ENCODE data around the gene KRTAP5-10. TPM values are rescaled to one million over a fixed set of nuclear protein-coding genes. Genes with fewer than 3 reads are reported as not detected.
A peak's percentile ranks its signal among the peaks of the same experiment; 100 is the strongest.
"Not testable (repeated sequence)": the region's sequence is repeated elsewhere in the genome, so short reads cannot be mapped to it uniquely, and the experiment has no call there.

The KRTAP5-10 gene
- total and polyA plus RNA-seq, 9 of the 15 experiments (the other 6 are each of a cell fraction or from before 2014, with no cell fraction given): not detected

GRCh38 chr11:71615003-71615402 is 49.6 kb downstream of the KRTAP5-10 start:
- CTCF ChIA-PET (ENCODE audit: low intra/inter-chr PET ratio); H3K9me1 ChIP-seq (ENCODE audit: control insufficient read depth, insufficient read depth, low read length); ATAC-seq; H3K4me1 ChIP-seq (replicated peaks in 1 of 2; ENCODE audit: control insufficient read depth in 2 of 2, insufficient read depth in 2 of 2, low read length in 2 of 2); H3K9ac ChIP-seq (ENCODE audit: insufficient read depth in 1 of 2, low read depth in 2 of 2, low read length in 2 of 2); H4K20me1 ChIP-seq (replicated peaks; ENCODE audit: control insufficient read depth, insufficient read depth, low read length); H3K9me3 ChIP-seq (replicated peaks; ENCODE audit: control insufficient read depth, insufficient read depth, low read depth, low read length); H3K36me3 ChIP-seq (ENCODE audit: control insufficient read depth, insufficient read depth, low read length); H3K79me2 ChIP-seq (ENCODE audit: control insufficient read depth, insufficient read depth, low read length); H3K27ac ChIP-seq (ENCODE audit: extremely low read depth, low read depth, low read length); FAIRE-seq; H3K4me2 ChIP-seq (ENCODE audit: insufficient read depth, low read length); intact Hi-C loops (cut with micrococcal nuclease); POLR2A ChIA-PET; H3K4me3 ChIP-seq; DNase-seq (ENCODE audit: extremely low read depth in 1 of 4, low spot score in 3 of 4); BruUV-seq (replicated peaks); H2AFZ ChIP-seq (ENCODE audit: low read depth, low read length): not testable (repeated sequence)
- peaks cover 4 to 13% of the 10 kb centered on the region in 2 experiments for H3K27me3 ChIP-seq (ENCODE audit: control insufficient read depth in 2 of 2, insufficient read depth in 2 of 2, low read length in 2 of 2)
- in situ Hi-C loops (cut with MboI): loop anchor here (10.0 kb wide), 1 partner anchor 120 kb away; no protein-coding TSS in a partner anchor
- WGBS (ENCODE audit: insufficient coverage, low coverage, missing lambda C conversion rate): 17% methylated on average over 10 of the region's 12 CpGs
- 0 out of 2 replicates have a peak, but pooled peaks have one; percentile 55 for TF ChIP-seq HMBOX1 (IDR thresholded peaks at IDR 0.05)

Small RNAs within 50 kb of the gene (small RNA-seq; reads per million reads assigned to genes)
- gene AP000867.1: not detected
- gene KRTAP5-14P: not detected

Other genes with a start within 250 kb of the KRTAP5-10 start
- 96.8 and 126 TPM in 2 replicates for gene DHCR7, start 117.2 kb upstream of the KRTAP5-10 start, total RNA-seq (2014; rRNA removed)
- 34.2 and 38.0 TPM in 2 replicates for gene DHCR7, start 117.2 kb upstream of the KRTAP5-10 start, total RNA-seq (2014; rRNA removed; fragmentation: Illumina TruSeq; extraction: Trizol)
- gene DHCR7, start 117.2 kb upstream of the KRTAP5-10 start, total RNA-seq (2015; rRNA removed; fragmentation: Illumina TruSeq; extraction: Trizol): 45.5 and 48.0 TPM in 2 replicates
- 176 and 181 TPM in 2 replicates for gene DHCR7, start 117.2 kb upstream of the KRTAP5-10 start, total RNA-seq (2021)
- gene DHCR7, start 117.2 kb upstream of the KRTAP5-10 start, polyA plus RNA-seq (2011; rRNA removed): 107 and 268 TPM in 2 replicates
- 136 and 192 TPM in 2 replicates for gene DHCR7, start 117.2 kb upstream of the KRTAP5-10 start, polyA plus RNA-seq (2014; fragmentation: Illumina TruSeq; extraction: Trizol)
- gene DHCR7, start 117.2 kb upstream of the KRTAP5-10 start, polyA plus RNA-seq (2014; fragmentation: Nextera tagmentation; extraction: Ambion mirVana): 10 to 100 TPM in 1 of 2 experiments, 1 to 10 TPM in 1; 8.4 to 14.5 TPM
- gene DHCR7, start 117.2 kb upstream of the KRTAP5-10 start, polyA plus RNA-seq (2014; rRNA removed): 82.4 and 83.0 TPM in 2 replicates
- 44.5 and 53.6 TPM in 2 replicates for gene NADSYN1, start 112.4 kb upstream of the KRTAP5-10 start, total RNA-seq (2014; rRNA removed)
- 26.3 and 27.4 TPM in 2 replicates for gene NADSYN1, start 112.4 kb upstream of the KRTAP5-10 start, total RNA-seq (2014; rRNA removed; fragmentation: Illumina TruSeq; extraction: Trizol)
- gene NADSYN1, start 112.4 kb upstream of the KRTAP5-10 start, total RNA-seq (2015; rRNA removed; fragmentation: Illumina TruSeq; extraction: Trizol): 41.7 and 42.8 TPM in 2 replicates
- 47.9 and 51.6 TPM in 2 replicates for gene NADSYN1, start 112.4 kb upstream of the KRTAP5-10 start, total RNA-seq (2021)
- gene NADSYN1, start 112.4 kb upstream of the KRTAP5-10 start, polyA plus RNA-seq (2011; rRNA removed): 43.2 and 51.7 TPM in 2 replicates
- gene NADSYN1, start 112.4 kb upstream of the KRTAP5-10 start, polyA plus RNA-seq (2014; fragmentation: Illumina TruSeq; extraction: Trizol): 40.3 and 42.1 TPM in 2 replicates
- 10 to 100 TPM; 12.7 to 14.6 TPM for gene NADSYN1, start 112.4 kb upstream of the KRTAP5-10 start, polyA plus RNA-seq (2014; fragmentation: Nextera tagmentation; extraction: Ambion mirVana)
- 54.0 and 57.3 TPM in 2 replicates for gene NADSYN1, start 112.4 kb upstream of the KRTAP5-10 start, polyA plus RNA-seq (2014; rRNA removed)
- gene KRTAP5-7, start 38.3 kb upstream of the KRTAP5-10 start, total RNA-seq (2014; rRNA removed): not detected in 2 replicates
- not detected in 2 replicates for gene KRTAP5-7, start 38.3 kb upstream of the KRTAP5-10 start, total RNA-seq (2014; rRNA removed; fragmentation: Illumina TruSeq; extraction: Trizol)
- not detected in 2 replicates for gene KRTAP5-7, start 38.3 kb upstream of the KRTAP5-10 start, total RNA-seq (2015; rRNA removed; fragmentation: Illumina TruSeq; extraction: Trizol)
- not detected in 2 replicates for gene KRTAP5-7, start 38.3 kb upstream of the KRTAP5-10 start, total RNA-seq (2021)
- not detected in 2 replicates for gene KRTAP5-7, start 38.3 kb upstream of the KRTAP5-10 start, polyA plus RNA-seq (2011; rRNA removed)
- not detected in 2 replicates for gene KRTAP5-7, start 38.3 kb upstream of the KRTAP5-10 start, polyA plus RNA-seq (2014; fragmentation: Illumina TruSeq; extraction: Trizol)
- not detected for gene KRTAP5-7, start 38.3 kb upstream of the KRTAP5-10 start, polyA plus RNA-seq (2014; fragmentation: Nextera tagmentation; extraction: Ambion mirVana)
- gene KRTAP5-7, start 38.3 kb upstream of the KRTAP5-10 start, polyA plus RNA-seq (2014; rRNA removed): not detected in 2 replicates
- gene KRTAP5-8, start 27.5 kb upstream of the KRTAP5-10 start, total RNA-seq (2014; rRNA removed): not detected in 2 replicates
- gene KRTAP5-8, start 27.5 kb upstream of the KRTAP5-10 start, total RNA-seq (2014; rRNA removed; fragmentation: Illumina TruSeq; extraction: Trizol): not detected in 2 replicates
- not detected in 2 replicates for gene KRTAP5-8, start 27.5 kb upstream of the KRTAP5-10 start, total RNA-seq (2015; rRNA removed; fragmentation: Illumina TruSeq; extraction: Trizol)
- gene KRTAP5-8, start 27.5 kb upstream of the KRTAP5-10 start, total RNA-seq (2021): not detected in 2 replicates
- gene KRTAP5-8, start 27.5 kb upstream of the KRTAP5-10 start, polyA plus RNA-seq (2011; rRNA removed): not detected in 2 replicates
- gene KRTAP5-8, start 27.5 kb upstream of the KRTAP5-10 start, polyA plus RNA-seq (2014; fragmentation: Illumina TruSeq; extraction: Trizol): not detected in 2 replicates
- not detected for gene KRTAP5-8, start 27.5 kb upstream of the KRTAP5-10 start, polyA plus RNA-seq (2014; fragmentation: Nextera tagmentation; extraction: Ambion mirVana)
- gene KRTAP5-8, start 27.5 kb upstream of the KRTAP5-10 start, polyA plus RNA-seq (2014; rRNA removed): not detected in 2 replicates
- gene KRTAP5-9, start 17.1 kb upstream of the KRTAP5-10 start, total RNA-seq (2014; rRNA removed): not detected in 2 replicates
- gene KRTAP5-9, start 17.1 kb upstream of the KRTAP5-10 start, total RNA-seq (2014; rRNA removed; fragmentation: Illumina TruSeq; extraction: Trizol): not detected in 2 replicates
- not detected in 2 replicates for gene KRTAP5-9, start 17.1 kb upstream of the KRTAP5-10 start, total RNA-seq (2015; rRNA removed; fragmentation: Illumina TruSeq; extraction: Trizol)
- not detected in 2 replicates for gene KRTAP5-9, start 17.1 kb upstream of the KRTAP5-10 start, total RNA-seq (2021)
- gene KRTAP5-9, start 17.1 kb upstream of the KRTAP5-10 start, polyA plus RNA-seq (2011; rRNA removed): not detected in 2 replicates
- not detected in 2 replicates for gene KRTAP5-9, start 17.1 kb upstream of the KRTAP5-10 start, polyA plus RNA-seq (2014; fragmentation: Illumina TruSeq; extraction: Trizol)
- gene KRTAP5-9, start 17.1 kb upstream of the KRTAP5-10 start, polyA plus RNA-seq (2014; fragmentation: Nextera tagmentation; extraction: Ambion mirVana): not detected
- gene KRTAP5-9, start 17.1 kb upstream of the KRTAP5-10 start, polyA plus RNA-seq (2014; rRNA removed): not detected in 2 replicates
- gene KRTAP5-11, start 17.3 kb downstream of the KRTAP5-10 start, total RNA-seq (2014; rRNA removed): not detected in 2 replicates
- gene KRTAP5-11, start 17.3 kb downstream of the KRTAP5-10 start, total RNA-seq (2014; rRNA removed; fragmentation: Illumina TruSeq; extraction: Trizol): not detected in 2 replicates
- gene KRTAP5-11, start 17.3 kb downstream of the KRTAP5-10 start, total RNA-seq (2015; rRNA removed; fragmentation: Illumina TruSeq; extraction: Trizol): not detected in 2 replicates
- not detected in 2 replicates for gene KRTAP5-11, start 17.3 kb downstream of the KRTAP5-10 start, total RNA-seq (2021)
- not detected in 2 replicates for gene KRTAP5-11, start 17.3 kb downstream of the KRTAP5-10 start, polyA plus RNA-seq (2011; rRNA removed)
- not detected in 2 replicates for gene KRTAP5-11, start 17.3 kb downstream of the KRTAP5-10 start, polyA plus RNA-seq (2014; fragmentation: Illumina TruSeq; extraction: Trizol)
- gene KRTAP5-11, start 17.3 kb downstream of the KRTAP5-10 start, polyA plus RNA-seq (2014; fragmentation: Nextera tagmentation; extraction: Ambion mirVana): not detected
- not detected in 2 replicates for gene KRTAP5-11, start 17.3 kb downstream of the KRTAP5-10 start, polyA plus RNA-seq (2014; rRNA removed)